Measurements from ENCODE around the gene IQGAP1.

IQGAP1 gene

DNA sequence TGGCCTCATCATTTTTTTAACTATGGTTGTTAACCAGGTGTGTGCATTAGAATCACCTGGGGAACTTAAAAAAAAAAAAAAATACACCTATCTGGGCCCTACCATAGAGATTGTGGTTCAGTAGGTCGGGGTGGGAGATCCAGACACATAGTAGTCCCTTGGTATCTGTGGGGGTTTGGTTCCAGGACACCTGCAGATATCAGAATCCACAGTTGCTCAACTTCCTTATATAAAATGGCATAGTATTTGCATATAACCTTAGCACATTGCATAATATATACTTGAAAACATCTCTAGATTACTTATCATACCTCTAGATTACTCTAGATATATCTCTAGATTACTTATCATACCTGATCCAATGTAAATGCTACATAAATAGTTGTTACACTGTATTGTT lies 5.0 kb downstream of the IQGAP1 start:
- H3K27ac ChIP-seq (ENCODE audit: extremely low read depth, low read depth, low read length) = no peak overlapping the region
- H3K9me3 ChIP-seq (ENCODE audit: control insufficient read depth, insufficient read depth, low read depth, low read length) = no peaks in the 10 kb centered on the region
- H3K36me3 ChIP-seq (ENCODE audit: control insufficient read depth in 2 of 2, insufficient read depth in 1 of 2, low read length in 2 of 2) = peaks cover 11 to 22% of the 10 kb centered on the region in 2 experiments; a peak in 2 of 3 replicates
- peaks cover 12% of the 10 kb centered on the region for H3K4me1 ChIP-seq (ENCODE audit: control insufficient read depth, insufficient read depth, low read length)
- POLR2A ChIA-PET = interaction anchor here (0.6 kb wide), 1 partner anchor 459 kb away, joined by 4 read pairs; no protein-coding TSS in a partner anchor
- CTCF ChIA-PET = interaction anchor here (0.7 kb wide), 1 partner anchor 543 kb away, joined by 3 read pairs; no protein-coding TSS in a partner anchor
- TF ChIP-seq MEIS1 (CRISPR knock-in tag; IDR thresholded peaks at IDR 0.05; ENCODE audit: borderline replicate concordance) (no peak), HIC1 (tag by site-specific recombination; IDR thresholded peaks at IDR 0.05) (no peak), ZNF571 (tag by site-specific recombination; IDR thresholded peaks at IDR 0.05) (no peak), PATZ1 (tag by site-specific recombination; IDR thresholded peaks at IDR 0.05) (no peak), ZNF292 (tag by site-specific recombination; IDR thresholded peaks at IDR 0.05; ENCODE audit: borderline replicate concordance, low read depth) (no peak), ZXDB (tag by site-specific recombination; IDR thresholded peaks at IDR 0.05) (no peak), ZNF354C (tag by site-specific recombination; IDR thresholded peaks at IDR 0.05; ENCODE audit: borderline replicate concordance, low read depth) (no peak), ZNF155 (tag by site-specific recombination; IDR thresholded peaks at IDR 0.05) (no peak), ZNF664 (tag by site-specific recombination; IDR thresholded peaks at IDR 0.05) (no peak), ZNF747 (tag by site-specific recombination; IDR thresholded peaks at IDR 0.05) (no peak), ZNF132 (tag by site-specific recombination; IDR thresholded peaks at IDR 0.05; ENCODE audit: borderline replicate concordance) (no peak), GLIS1 (tag by site-specific recombination; IDR thresholded peaks at IDR 0.05) (no peak), ZNF433 (tag by site-specific recombination; IDR thresholded peaks at IDR 0.05; ENCODE audit: low read depth) (no peak), ZNF16 (tag by site-specific recombination; IDR thresholded peaks at IDR 0.05; ENCODE audit: low read depth) (no peak), ZNF174 (tag by site-specific recombination; IDR thresholded peaks at IDR 0.05) (no peak)
- TF ChIP-seq, protein P1, sequence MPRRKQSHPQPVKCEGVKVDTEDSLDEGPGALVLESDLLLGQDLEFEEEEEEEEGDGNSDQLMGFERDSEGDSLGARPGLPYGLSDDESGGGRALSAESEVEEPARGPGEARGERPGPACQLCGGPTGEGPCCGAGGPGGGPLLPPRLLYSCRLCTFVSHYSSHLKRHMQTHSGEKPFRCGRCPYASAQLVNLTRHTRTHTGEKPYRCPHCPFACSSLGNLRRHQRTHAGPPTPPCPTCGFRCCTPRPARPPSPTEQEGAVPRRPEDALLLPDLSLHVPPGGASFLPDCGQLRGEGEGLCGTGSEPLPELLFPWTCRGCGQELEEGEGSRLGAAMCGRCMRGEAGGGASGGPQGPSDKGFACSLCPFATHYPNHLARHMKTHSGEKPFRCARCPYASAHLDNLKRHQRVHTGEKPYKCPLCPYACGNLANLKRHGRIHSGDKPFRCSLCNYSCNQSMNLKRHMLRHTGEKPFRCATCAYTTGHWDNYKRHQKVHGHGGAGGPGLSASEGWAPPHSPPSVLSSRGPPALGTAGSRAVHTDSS (tag by site-specific recombination; IDR thresholded peaks at IDR 0.05) = no peak
- TF ChIP-seq, protein P2, sequence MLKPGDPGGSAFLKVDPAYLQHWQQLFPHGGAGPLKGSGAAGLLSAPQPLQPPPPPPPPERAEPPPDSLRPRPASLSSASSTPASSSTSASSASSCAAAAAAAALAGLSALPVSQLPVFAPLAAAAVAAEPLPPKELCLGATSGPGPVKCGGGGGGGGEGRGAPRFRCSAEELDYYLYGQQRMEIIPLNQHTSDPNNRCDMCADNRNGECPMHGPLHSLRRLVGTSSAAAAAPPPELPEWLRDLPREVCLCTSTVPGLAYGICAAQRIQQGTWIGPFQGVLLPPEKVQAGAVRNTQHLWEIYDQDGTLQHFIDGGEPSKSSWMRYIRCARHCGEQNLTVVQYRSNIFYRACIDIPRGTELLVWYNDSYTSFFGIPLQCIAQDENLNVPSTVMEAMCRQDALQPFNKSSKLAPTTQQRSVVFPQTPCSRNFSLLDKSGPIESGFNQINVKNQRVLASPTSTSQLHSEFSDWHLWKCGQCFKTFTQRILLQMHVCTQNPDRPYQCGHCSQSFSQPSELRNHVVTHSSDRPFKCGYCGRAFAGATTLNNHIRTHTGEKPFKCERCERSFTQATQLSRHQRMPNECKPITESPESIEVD (tag by site-specific recombination; IDR thresholded peaks at IDR 0.05) = no peak
- TF ChIP-seq, protein P3, sequence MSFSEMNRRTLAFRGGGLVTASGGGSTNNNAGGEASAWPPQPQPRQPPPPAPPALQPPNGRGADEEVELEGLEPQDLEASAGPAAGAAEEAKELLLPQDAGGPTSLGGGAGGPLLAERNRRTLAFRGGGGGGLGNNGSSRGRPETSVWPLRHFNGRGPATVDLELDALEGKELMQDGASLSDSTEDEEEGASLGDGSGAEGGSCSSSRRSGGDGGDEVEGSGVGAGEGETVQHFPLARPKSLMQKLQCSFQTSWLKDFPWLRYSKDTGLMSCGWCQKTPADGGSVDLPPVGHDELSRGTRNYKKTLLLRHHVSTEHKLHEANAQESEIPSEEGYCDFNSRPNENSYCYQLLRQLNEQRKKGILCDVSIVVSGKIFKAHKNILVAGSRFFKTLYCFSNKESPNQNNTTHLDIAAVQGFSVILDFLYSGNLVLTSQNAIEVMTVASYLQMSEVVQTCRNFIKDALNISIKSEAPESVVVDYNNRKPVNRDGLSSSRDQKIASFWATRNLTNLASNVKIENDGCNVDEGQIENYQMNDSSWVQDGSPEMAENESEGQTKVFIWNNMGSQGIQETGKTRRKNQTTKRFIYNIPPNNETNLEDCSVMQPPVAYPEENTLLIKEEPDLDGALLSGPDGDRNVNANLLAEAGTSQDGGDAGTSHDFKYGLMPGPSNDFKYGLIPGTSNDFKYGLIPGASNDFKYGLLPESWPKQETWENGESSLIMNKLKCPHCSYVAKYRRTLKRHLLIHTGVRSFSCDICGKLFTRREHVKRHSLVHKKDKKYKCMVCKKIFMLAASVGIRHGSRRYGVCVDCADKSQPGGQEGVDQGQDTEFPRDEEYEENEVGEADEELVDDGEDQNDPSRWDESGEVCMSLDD (tag by site-specific recombination; IDR thresholded peaks at IDR 0.05) = no peak
- H3K4me3 ChIP-seq (ENCODE audit: low read depth, low read length) = no peak overlapping the region

All from HEK293 (cell line).